A549 (cell line): ENCODE measurements around the gene FAM228B. TPM values are rescaled to one million over a fixed set of nuclear protein-coding genes. Genes with fewer than 3 reads are reported as not detected.

Experiments used
- ATAC-seq, 2 experiments: fragments of 200-7000 bp in 1 of 2; fragments of >200 bp in 1 of 2; cut with Nextera tagmentation in 1 of 2; cut with Tn5 transposase in 1 of 2; 3 replicates each; pipeline versions ENCODE4 v1.8.0 to v1.9.1; 2018 to 2020; ENCODE audit warnings: mild to moderate bottlenecking in 1 of 2, moderate library complexity in 1 of 2
- CTCF ChIA-PET: fragments of 300-600 bp; sonication (Branson Sonifier 250); formaldehyde crosslinking; extraction: SDS; loops from one replicate; lab custom pipeline; 2021; ENCODE audit warnings: antibody characterized with exemption, inconsistent platforms; lab: Yijun Ruan, JAX
- POLR2A ChIA-PET: fragments of 350-600 bp; formaldehyde crosslinking; extraction: SDS; loops from one replicate; lab custom pipeline; 2021; ENCODE audit warnings: antibody characterized with exemption, inconsistent platforms; lab: Yijun Ruan, JAX
- DNase-seq, 2 experiments: peaks; one replicate each; pipeline versions ENCODE4 v3.0.0 to v3.0.0-alpha.2; 2011 to 2016; ENCODE audit warnings: low read depth in 1 of 2, low spot score in 1 of 2
- FAIRE-seq: peaks from 2 replicates; lab custom pipeline; 2011; peaks lifted over from hg19 to GRCh38; lab: Jason Lieb, UNC
- H3K27ac ChIP-seq, 2 experiments: fragments of >200 bp; sonication (Bioruptor Twin); formaldehyde crosslinking; 3 replicates each; pipeline ENCODE4 v1.5.1; 2016 to 2017
- H3K4me1 ChIP-seq: fragments of >200 bp; sonication (Bioruptor Twin); formaldehyde crosslinking; 3 replicates; pipeline ENCODE4 v1.6.1; 2016
- H3K4me2 ChIP-seq: fragments of >200 bp; sonication (Bioruptor Twin); formaldehyde crosslinking; 3 replicates; pipeline ENCODE4 v1.6.1; 2016
- H3K4me3 ChIP-seq: fragments of >200 bp; sonication (Bioruptor Twin); formaldehyde crosslinking; 3 replicates; pipeline ENCODE4 v1.5.1; 2016
- H3K9me3 ChIP-seq: fragments of >200 bp; sonication (Bioruptor Twin); formaldehyde crosslinking; 3 replicates; pipeline ENCODE4 v1.6.1; 2016
- ATOH8 ChIP-seq: fragments of 250-450 bp; sonication (Bioruptor Pico); IDR thresholded peaks from 2 replicates; pipeline ENCODE4 v1.5.0; 2020; ENCODE audit warnings: low read depth, mild to moderate bottlenecking, moderate library complexity
- BHLHE40 ChIP-seq: IDR thresholded peaks from 2 replicates; pipeline ENCODE4 v1.6.1; 2012; ENCODE audit warnings: low read depth, low read length, inconsistent platforms
- CHD2 ChIP-seq: fragments of 150-350 bp; IDR thresholded peaks from 2 replicates; pipeline ENCODE4 v1.6.1; 2014; ENCODE audit warnings: low read length; ENCODE audit not compliant: partially characterized antibody
- CTCF ChIP-seq: fragments of >200 bp; sonication (Bioruptor Twin); formaldehyde crosslinking; IDR thresholded peaks from 3 replicates; pipeline ENCODE4 v1.5.1; 2016
- EHF ChIP-seq: fragments of 250-450 bp; sonication (Bioruptor Pico); IDR thresholded peaks from 2 replicates; pipeline ENCODE4 v1.5.0; 2020; ENCODE audit warnings: mild to moderate bottlenecking
- EHMT2 ChIP-seq: fragments of 200-600 bp; sonication (generic); IDR thresholded peaks from 2 replicates; pipeline ENCODE4 v1.6.1; 2016; ENCODE audit warnings: antibody characterized with exemption, low read depth, mild to moderate bottlenecking, moderate library complexity
- ELK1 ChIP-seq: fragments of 150-350 bp; IDR thresholded peaks from 2 replicates; pipeline ENCODE4 v1.6.1; 2014; ENCODE audit warnings: low read depth, mild to moderate bottlenecking, low read length
- EP300 ChIP-seq, 2 experiments: fragments of >200 bp; sonication (Bioruptor Twin); formaldehyde crosslinking; IDR thresholded peaks; 2 replicates in 1 of 2; 3 replicates in 1 of 2; pipeline ENCODE4 v1.6.1; 2016 to 2017
- ESRRA ChIP-seq: fragments of 150-350 bp; IDR thresholded peaks from 2 replicates; pipeline ENCODE4 v1.6.1; 2014; ENCODE audit warnings: mild to moderate bottlenecking, low read length, borderline replicate concordance
- FOSL2 ChIP-seq, 2 experiments: fragments of 450-650 bp in 1 of 2; fragments of >200 bp in 1 of 2; sonication (Bioruptor Twin) in 1 of 2; formaldehyde crosslinking; IDR thresholded peaks; 2 replicates each; pipeline versions ENCODE4 v1.5.0 to v1.6.1; 2016 to 2020; ENCODE audit warnings: mild to moderate bottlenecking in 1 of 2, moderate library complexity in 1 of 2
- HEYL ChIP-seq: fragments of 250-450 bp; sonication (Bioruptor Pico); IDR thresholded peaks from 2 replicates; pipeline ENCODE4 v1.8.0; 2021; ENCODE audit warnings: mild to moderate bottlenecking, moderate library complexity
- HOXA7 ChIP-seq: fragments of 250-450 bp; sonication (Bioruptor Pico); IDR thresholded peaks from 2 replicates; pipeline ENCODE4 v1.5.0; 2020; ENCODE audit warnings: mild to moderate bottlenecking, moderate library complexity
- HOXB13 ChIP-seq: fragments of 250-450 bp; sonication (Bioruptor Pico); IDR thresholded peaks from 2 replicates; pipeline ENCODE4 v1.5.0; 2020; ENCODE audit warnings: low read depth, mild to moderate bottlenecking, moderate library complexity
- JUNB ChIP-seq: fragments of >200 bp; sonication (Bioruptor Twin); formaldehyde crosslinking; IDR thresholded peaks from 2 replicates; pipeline ENCODE4 v1.6.1; 2016
- KDM5A ChIP-seq: fragments of 200-600 bp; sonication (generic); IDR thresholded peaks from 2 replicates; pipeline ENCODE4 v1.6.1; 2016; ENCODE audit warnings: antibody characterized with exemption, mild to moderate bottlenecking
- MAFK ChIP-seq: fragments of 450-650 bp; IDR thresholded peaks from 2 replicates; pipeline ENCODE4 v1.6.1; 2014; ENCODE audit not compliant: partially characterized antibody
- MAX ChIP-seq: IDR thresholded peaks from 2 replicates; pipeline ENCODE4 v1.6.1; 2012
- MAZ ChIP-seq: fragments of 150-350 bp; IDR thresholded peaks from 2 replicates; pipeline ENCODE4 v1.6.1; 2014; ENCODE audit warnings: antibody characterized with exemption, low read depth, low read length, borderline replicate concordance
- MYC ChIP-seq: IDR thresholded peaks from 2 replicates; pipeline ENCODE4 v1.6.1; 2012; ENCODE audit warnings: mild to moderate bottlenecking, inconsistent platforms, low read length, improper control_type of control experiment, borderline replicate concordance
- NR3C1 ChIP-seq: fragments of >200 bp; sonication (Bioruptor Twin); formaldehyde crosslinking; IDR thresholded peaks from 3 replicates; pipeline ENCODE4 v1.6.1; 2017
- PBX3 ChIP-seq: IDR thresholded peaks from 2 replicates; pipeline ENCODE4 v1.6.1; 2012
- PHF8 ChIP-seq: fragments of 200-600 bp; sonication (generic); IDR thresholded peaks from 2 replicates; pipeline ENCODE4 v1.6.1; 2016; ENCODE audit warnings: low read depth, mild to moderate bottlenecking, antibody characterized with exemption, moderate library complexity, borderline replicate concordance
- POLR2A ChIP-seq: IDR thresholded peaks from 2 replicates; pipeline ENCODE4 v1.6.1; 2012; ENCODE audit warnings: mild to moderate bottlenecking, low read length
- RARB ChIP-seq: fragments of 250-450 bp; sonication (Bioruptor Pico); IDR thresholded peaks from 2 replicates; pipeline ENCODE4 v1.8.0; 2021; ENCODE audit warnings: mild to moderate bottlenecking, moderate library complexity
- REST ChIP-seq: fragments of 200-600 bp; sonication (generic); IDR thresholded peaks from 2 replicates; pipeline ENCODE4 v1.6.1; 2016; ENCODE audit warnings: antibody characterized with exemption, mild to moderate bottlenecking, moderate library complexity
- SMC3 ChIP-seq: fragments of >200 bp; sonication (Bioruptor Twin); formaldehyde crosslinking; IDR thresholded peaks from 3 replicates; pipeline ENCODE4 v1.6.1; 2018; ENCODE audit warnings: inconsistent platforms
- SREBF2 ChIP-seq: fragments of 450-650 bp; IDR thresholded peaks from 2 replicates; pipeline ENCODE4 v1.6.1; 2014; ENCODE audit warnings: mild to moderate bottlenecking, moderate library complexity
- TP53 ChIP-seq: fragments of 250-450 bp; sonication (Bioruptor Pico); IDR thresholded peaks from 2 replicates; pipeline ENCODE4 v1.5.0; 2021; ENCODE audit warnings: mild to moderate bottlenecking, moderate library complexity
- USF2 ChIP-seq: fragments of 450-650 bp; IDR thresholded peaks from 2 replicates; pipeline ENCODE4 v1.6.1; 2014; ENCODE audit warnings: antibody characterized with exemption
- ZC3H11A ChIP-seq: fragments of 450-650 bp; IDR thresholded peaks from 2 replicates; pipeline ENCODE4 v1.6.1; 2014; ENCODE audit warnings: antibody characterized with exemption, mild to moderate bottlenecking
- WGBS: methylation state at CpG from one replicate; pipeline ENCODE4 v1.1.6; 2017; ENCODE audit errors: missing lambda C conversion rate; 5-methylcytosine and 5-hydroxymethylcytosine counted together
- polyA plus RNA-seq, 4 experiments: library from polyadenylated mRNA; depleted of rRNA in 3 of 4; stranded (reverse); fragments of >200 nt; fragmentation: RNase III in 1 of 4; extraction: RNeasy Plus Mini Kit Qiagen cat#74134 plus additional on column Dnase treatment in 1 of 4; gene quantifications; 2 replicates in 3 of 4; 3 replicates in 1 of 4; pipeline ENCODE4 v1.2.3, GENCODE V29; 2011 to 2017

Gene FAM228B
- polyA plus RNA-seq, 2 of the 4 experiments (the other 2 are of a cell fraction) = 3.8 to 7.6 TPM

- CTCF ChIA-PET = interaction anchor here (1.2 kb wide), 1 partner anchor 31 kb away, joined by 3 read pairs; the partner anchor contains the start of gene TP53I3
These were observed 8.2 kb upstream of the FAM228B start for GRCh38 chr2:24115057-24115456.

GRCh38 chr2:24117902-24118301 is 5.4 kb upstream of the FAM228B start:
- ChIA-PET POLR2A (interaction anchor here (2.2 kb wide), 1 partner anchor 34 kb away, joined by 13 read pairs; the partner anchor contains the start of gene TP53I3), CTCF (interaction anchor here (0.6 to 8.3 kb wide), 3 partner anchors 12 to 1669 kb away, joined by 3 to 75 read pairs (median 3); partner anchors contain the start of gene TP53I3)
- WGBS = 48% methylated on average over 1 of the region's 1 CpG
- ATAC-seq = no peak
- peaks cover 16% of the 10 kb centered on the region; the same call in 2 of the 3 replicates for H3K4me1 ChIP-seq
- no peak overlapping the region for H3K27ac ChIP-seq
- H3K4me2 ChIP-seq = no peak overlapping the region
- H3K9me3 ChIP-seq = no peaks in the 10 kb centered on the region
- no peak overlapping the region for H3K4me3 ChIP-seq
- no peak for DNase-seq
- FAIRE-seq = no peak
- TF ChIP-seq SREBF2 (no peak), ZC3H11A (no peak), KDM5A (no peak), TP53 (no peak), HOXB13 (CRISPR knock-in tag) (no peak), JUNB (no peak), ATOH8 (CRISPR knock-in tag) (no peak), EP300 (IDR thresholded peaks at IDR 0.05) (no peak), CTCF (no peak), MAZ (no peak), POLR2A (no peak), SMC3 (no peak), PHF8 (no peak), REST (no peak), BHLHE40 (no peak), PBX3 (no peak), MAX (no peak), ESRRA (no peak)

More at GRCh38 chr2:24115057-24115456, 8.2 kb upstream of the FAM228B start:
- FAIRE-seq (no peak), DNase-seq (peak in 1 of 2 experiments; percentile 35), ATAC-seq (peak in 1 of 2 experiments; percentile 19; a peak in 1 of 6 replicates)
- POLR2A ChIA-PET = interaction anchor here (1.0 kb wide), 1 partner anchor 31 kb away, joined by 4 read pairs; no protein-coding TSS in a partner anchor
- Histone ChIP-seq H3K4me1 (peaks cover 38% of the 10 kb centered on the region), H3K27ac (peak overlapping the region in 1 of 2 experiments; percentile 8; a peak in 1 of 6 replicates), H3K4me2 (no peak overlapping the region), H3K9me3 (no peaks in the 10 kb centered on the region), H3K4me3 (no peak overlapping the region)
- TF ChIP-seq USF2 (no peak), HEYL (CRISPR knock-in tag) (no peak), NR3C1 (no peak), KDM5A (no peak), JUNB (no peak), CHD2 (no peak), EHF (CRISPR knock-in tag) (no peak), FOSL2 (IDR thresholded peaks at IDR 0.05) (no peak), FOSL2 (CRISPR knock-in tag; IDR thresholded peaks at IDR 0.05) (no peak), ELK1 (no peak), RARB (CRISPR knock-in tag) (no peak), ESRRA (no peak), EHMT2 (no peak), HOXB13 (CRISPR knock-in tag) (no peak), MYC (no peak), HOXA7 (no peak), PHF8 (no peak), MAFK (no peak), EP300 (IDR thresholded peaks at IDR 0.05) (no peak)
- whole genome bisulfite sequencing = 36% methylated on average over 2 of the region's 2 CpGs
